Measurements from ENCODE around the gene EIF3J. TPM values are rescaled to one million over a fixed set of nuclear protein-coding genes. Genes with fewer than 3 reads are reported as not detected.
"Not testable (repeated sequence)": the region's sequence is repeated elsewhere in the genome, so short reads cannot be mapped to it uniquely, and the experiment has no call there.

EIF3J gene
- total and polyA plus RNA-seq, 4 donors, result 23.5 to 49.9 (median 39.6) TPM

DNA sequence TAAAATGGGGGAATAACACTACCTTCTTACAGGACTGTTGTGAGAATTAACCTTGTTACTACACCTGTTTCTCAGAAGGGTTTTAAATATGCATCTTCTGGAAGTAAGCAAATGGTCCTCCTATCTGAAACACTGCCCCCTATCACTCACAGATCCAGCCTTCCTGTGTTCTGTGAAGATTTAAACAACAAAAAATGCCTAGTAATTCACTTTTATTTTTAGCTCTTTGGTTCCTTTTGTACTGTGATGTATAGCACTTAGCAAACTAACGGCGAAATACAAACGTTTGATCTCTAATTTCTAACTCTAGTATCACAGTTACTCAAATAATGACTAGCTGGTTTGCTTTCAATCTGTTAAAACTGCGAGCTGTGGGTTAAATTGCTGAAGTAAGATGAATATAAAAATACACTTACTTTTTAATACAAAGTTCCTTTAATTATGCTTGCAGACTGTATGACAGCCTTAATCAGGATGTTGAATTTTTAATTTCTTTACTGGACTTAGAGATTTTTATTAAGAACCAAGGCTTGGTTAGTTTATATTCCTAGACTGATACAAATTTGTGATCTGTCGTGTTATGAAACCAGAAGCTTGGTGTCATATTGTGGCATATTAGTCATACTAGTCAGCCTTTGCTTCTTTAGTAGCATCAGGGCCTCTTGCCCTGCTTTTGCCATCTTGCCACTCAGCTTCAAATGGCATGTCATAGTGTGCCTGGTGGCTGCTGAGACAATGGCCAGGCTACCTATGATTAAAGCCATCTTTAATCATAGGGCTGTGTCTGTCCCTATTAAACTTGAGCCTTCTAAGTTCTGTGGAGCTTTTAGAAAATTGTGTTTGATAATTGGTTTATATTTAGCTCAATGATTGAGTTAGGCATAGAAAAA is 9.2 kb downstream of the EIF3J start (continued):
- TF ChIP-seq, protein P1, sequence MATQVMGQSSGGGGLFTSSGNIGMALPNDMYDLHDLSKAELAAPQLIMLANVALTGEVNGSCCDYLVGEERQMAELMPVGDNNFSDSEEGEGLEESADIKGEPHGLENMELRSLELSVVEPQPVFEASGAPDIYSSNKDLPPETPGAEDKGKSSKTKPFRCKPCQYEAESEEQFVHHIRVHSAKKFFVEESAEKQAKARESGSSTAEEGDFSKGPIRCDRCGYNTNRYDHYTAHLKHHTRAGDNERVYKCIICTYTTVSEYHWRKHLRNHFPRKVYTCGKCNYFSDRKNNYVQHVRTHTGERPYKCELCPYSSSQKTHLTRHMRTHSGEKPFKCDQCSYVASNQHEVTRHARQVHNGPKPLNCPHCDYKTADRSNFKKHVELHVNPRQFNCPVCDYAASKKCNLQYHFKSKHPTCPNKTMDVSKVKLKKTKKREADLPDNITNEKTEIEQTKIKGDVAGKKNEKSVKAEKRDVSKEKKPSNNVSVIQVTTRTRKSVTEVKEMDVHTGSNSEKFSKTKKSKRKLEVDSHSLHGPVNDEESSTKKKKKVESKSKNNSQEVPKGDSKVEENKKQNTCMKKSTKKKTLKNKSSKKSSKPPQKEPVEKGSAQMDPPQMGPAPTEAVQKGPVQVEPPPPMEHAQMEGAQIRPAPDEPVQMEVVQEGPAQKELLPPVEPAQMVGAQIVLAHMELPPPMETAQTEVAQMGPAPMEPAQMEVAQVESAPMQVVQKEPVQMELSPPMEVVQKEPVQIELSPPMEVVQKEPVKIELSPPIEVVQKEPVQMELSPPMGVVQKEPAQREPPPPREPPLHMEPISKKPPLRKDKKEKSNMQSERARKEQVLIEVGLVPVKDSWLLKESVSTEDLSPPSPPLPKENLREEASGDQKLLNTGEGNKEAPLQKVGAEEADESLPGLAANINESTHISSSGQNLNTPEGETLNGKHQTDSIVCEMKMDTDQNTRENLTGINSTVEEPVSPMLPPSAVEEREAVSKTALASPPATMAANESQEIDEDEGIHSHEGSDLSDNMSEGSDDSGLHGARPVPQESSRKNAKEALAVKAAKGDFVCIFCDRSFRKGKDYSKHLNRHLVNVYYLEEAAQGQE (IDR thresholded peaks at IDR 0.05), result no peak
- TF ChIP-seq NR2F2 (IDR thresholded peaks at IDR 0.05), result no peak
- TF ChIP-seq MAX (IDR thresholded peaks at IDR 0.05), result no peak
- TF ChIP-seq FOXA2 (IDR thresholded peaks at IDR 0.05), result no peak
- TF ChIP-seq JUND (IDR thresholded peaks at IDR 0.05), result no peak
- no peak for TF ChIP-seq HNF4A (conservative IDR thresholded peaks at IDR 0.05)
- TF ChIP-seq SP1 (IDR thresholded peaks at IDR 0.05), result no peak
- no peak for TF ChIP-seq FOXA1 (IDR thresholded peaks at IDR 0.05)

- not testable (repeated sequence) for H3K9ac ChIP-seq (ENCODE audit: low read depth in 1 of 2, low read length in 2 of 2); DNase-seq (ENCODE audit: low spot score); H3K9me3 ChIP-seq (ENCODE audit: control insufficient read depth in 4 of 4, low read length in 3 of 4); H3K4me3 ChIP-seq (ENCODE audit: low read depth in 1 of 3, low read length in 3 of 3); H3K4me1 ChIP-seq (ENCODE audit: control insufficient read depth in 4 of 4, insufficient read depth in 4 of 4, low read length in 3 of 4); H3K27ac ChIP-seq (ENCODE audit: low read depth in 1 of 2, low read length in 2 of 2); H3K27me3 ChIP-seq (ENCODE audit: control insufficient read depth in 4 of 4, insufficient read depth in 4 of 4, low read length in 3 of 4)
- peaks cover 3 to 20% (median 10%) of the 10 kb centered on the region in 4 donors for H3K36me3 ChIP-seq (ENCODE audit: control insufficient read depth in 4 of 4, insufficient read depth in 3 of 4, low read depth in 1 of 4, low read length in 3 of 4)
- 98% methylated on average over 9 of the region's 9 CpGs for WGBS
These were observed 12.2 kb downstream of the EIF3J start for GRCh38 chr15:44549152-44549551.

GRCh38 chr15:44550256-44550655 is 13.3 kb downstream of the EIF3J start:
- WGBS, result 36% methylated on average over 3 of the region's 3 CpGs
- Histone ChIP-seq H3K27ac (ENCODE audit: low read depth in 1 of 2, low read length in 2 of 2) (no peak overlapping the region), H3K9me3 (ENCODE audit: control insufficient read depth in 4 of 4, low read length in 3 of 4) (no peaks in the 10 kb centered on the region), H3K9ac (ENCODE audit: low read depth in 1 of 2, low read length in 2 of 2) (no peak overlapping the region), H3K27me3 (ENCODE audit: control insufficient read depth in 4 of 4, insufficient read depth in 4 of 4, low read length in 3 of 4) (no peaks in the 10 kb centered on the region), H3K36me3 (ENCODE audit: control insufficient read depth in 4 of 4, insufficient read depth in 3 of 4, low read depth in 1 of 4, low read length in 3 of 4) (peaks cover 8 to 31% (median 19%) of the 10 kb centered on the region in 4 donors), H3K4me1 (ENCODE audit: control insufficient read depth in 4 of 4, insufficient read depth in 4 of 4, low read length in 3 of 4) (no peaks in the 10 kb centered on the region), H3K4me3 (ENCODE audit: low read depth in 1 of 3, low read length in 3 of 3) (no peak overlapping the region)
- no peak for DNase-seq (ENCODE audit: low spot score)
- TF ChIP-seq RAD21 (IDR thresholded peaks at IDR 0.05) (peak in 1 of 2 donors; percentile 21), MAX (IDR thresholded peaks at IDR 0.05) (no peak), GABPA (IDR thresholded peaks at IDR 0.05 in 1 of 2, conservative IDR thresholded peaks at IDR 0.05 in 1 of 2) (no peak), FOXA1 (IDR thresholded peaks at IDR 0.05) (no peak), RXRA (IDR thresholded peaks at IDR 0.05) (no peak), FOXA2 (IDR thresholded peaks at IDR 0.05) (no peak), YY1 (IDR thresholded peaks at IDR 0.05) (no peak), ATF3 (IDR thresholded peaks at IDR 0.05) (no peak), HNF4A (conservative IDR thresholded peaks at IDR 0.05) (no peak), TAF1 (conservative IDR thresholded peaks at IDR 0.05) (no peak), NR2F2 (IDR thresholded peaks at IDR 0.05) (no peak), HNF4G (IDR thresholded peaks at IDR 0.05) (no peak)
- TF ChIP-seq, protein P2, sequence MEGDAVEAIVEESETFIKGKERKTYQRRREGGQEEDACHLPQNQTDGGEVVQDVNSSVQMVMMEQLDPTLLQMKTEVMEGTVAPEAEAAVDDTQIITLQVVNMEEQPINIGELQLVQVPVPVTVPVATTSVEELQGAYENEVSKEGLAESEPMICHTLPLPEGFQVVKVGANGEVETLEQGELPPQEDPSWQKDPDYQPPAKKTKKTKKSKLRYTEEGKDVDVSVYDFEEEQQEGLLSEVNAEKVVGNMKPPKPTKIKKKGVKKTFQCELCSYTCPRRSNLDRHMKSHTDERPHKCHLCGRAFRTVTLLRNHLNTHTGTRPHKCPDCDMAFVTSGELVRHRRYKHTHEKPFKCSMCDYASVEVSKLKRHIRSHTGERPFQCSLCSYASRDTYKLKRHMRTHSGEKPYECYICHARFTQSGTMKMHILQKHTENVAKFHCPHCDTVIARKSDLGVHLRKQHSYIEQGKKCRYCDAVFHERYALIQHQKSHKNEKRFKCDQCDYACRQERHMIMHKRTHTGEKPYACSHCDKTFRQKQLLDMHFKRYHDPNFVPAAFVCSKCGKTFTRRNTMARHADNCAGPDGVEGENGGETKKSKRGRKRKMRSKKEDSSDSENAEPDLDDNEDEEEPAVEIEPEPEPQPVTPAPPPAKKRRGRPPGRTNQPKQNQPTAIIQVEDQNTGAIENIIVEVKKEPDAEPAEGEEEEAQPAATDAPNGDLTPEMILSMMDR (IDR thresholded peaks at IDR 0.05; ENCODE audit: low read depth, low read length, missing input control), result peak; percentile 20
- TF ChIP-seq, protein P3, sequence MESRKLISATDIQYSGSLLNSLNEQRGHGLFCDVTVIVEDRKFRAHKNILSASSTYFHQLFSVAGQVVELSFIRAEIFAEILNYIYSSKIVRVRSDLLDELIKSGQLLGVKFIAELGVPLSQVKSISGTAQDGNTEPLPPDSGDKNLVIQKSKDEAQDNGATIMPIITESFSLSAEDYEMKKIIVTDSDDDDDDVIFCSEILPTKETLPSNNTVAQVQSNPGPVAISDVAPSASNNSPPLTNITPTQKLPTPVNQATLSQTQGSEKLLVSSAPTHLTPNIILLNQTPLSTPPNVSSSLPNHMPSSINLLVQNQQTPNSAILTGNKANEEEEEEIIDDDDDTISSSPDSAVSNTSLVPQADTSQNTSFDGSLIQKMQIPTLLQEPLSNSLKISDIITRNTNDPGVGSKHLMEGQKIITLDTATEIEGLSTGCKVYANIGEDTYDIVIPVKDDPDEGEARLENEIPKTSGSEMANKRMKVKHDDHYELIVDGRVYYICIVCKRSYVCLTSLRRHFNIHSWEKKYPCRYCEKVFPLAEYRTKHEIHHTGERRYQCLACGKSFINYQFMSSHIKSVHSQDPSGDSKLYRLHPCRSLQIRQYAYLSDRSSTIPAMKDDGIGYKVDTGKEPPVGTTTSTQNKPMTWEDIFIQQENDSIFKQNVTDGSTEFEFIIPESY (IDR thresholded peaks at IDR 0.05), result no peak

All from liver (tissue), 9 donors.